ENCODE measurements around the gene CAV1.

GRCh38 chr7:116572036-116572435 is 47.2 kb downstream of the CAV1 start:
- no peak for TF ChIP-seq CTCF (IDR thresholded peaks at IDR 0.05)
- no peak for TF ChIP-seq POLR2A (IDR thresholded peaks at IDR 0.05)

Measured in thyroid gland (tissue), 4 donors.